ENCODE data around the gene VAPA. TPM values are rescaled to one million over a fixed set of nuclear protein-coding genes. Genes with fewer than 3 reads are reported as not detected.
"Not testable (repeated sequence)": the region's sequence is repeated elsewhere in the genome, so short reads cannot be mapped to it uniquely, and the experiment has no call there.

VAPA gene
- total RNA-seq, 1 donor, result 436 TPM

- no peak overlapping the region for H3K4me3 ChIP-seq (ENCODE audit: low read depth, low read length)
- DNase-seq (ENCODE audit: low read depth), result peak; percentile 58
- TF ChIP-seq CTCF (IDR thresholded peaks at IDR 0.05; ENCODE audit: insufficient read depth, low read length), result no peak
Observed at GRCh38 chr18:9905401-9905922, 8.4 kb upstream of the VAPA start.

GRCh38 chr18:9906481-9906880, 7.3 kb upstream of the VAPA start:
- no peak overlapping the region for H3K4me3 ChIP-seq (ENCODE audit: low read depth, low read length)
- no peak for DNase-seq (ENCODE audit: low read depth)
- no peak for TF ChIP-seq CTCF (IDR thresholded peaks at IDR 0.05; ENCODE audit: insufficient read depth, low read length)

GRCh38 chr18:9907867-9908266, 5.9 kb upstream of the VAPA start:
- TF ChIP-seq CTCF (IDR thresholded peaks at IDR 0.05; ENCODE audit: insufficient read depth, low read length), result no peak
- H3K4me3 ChIP-seq (ENCODE audit: low read depth, low read length), result no peak overlapping the region
- DNase-seq (ENCODE audit: low read depth), result no peak

- H3K4me3 ChIP-seq (ENCODE audit: low read depth, low read length), result no peak overlapping the region
- TF ChIP-seq CTCF (IDR thresholded peaks at IDR 0.05; ENCODE audit: insufficient read depth, low read length), result no peak
Observed at GRCh38 chr18:9910071-9910470, 3.7 kb upstream of the VAPA start.

GRCh38 chr18:9910661-9911060, 3.2 kb upstream of the VAPA start:
- H3K4me3 ChIP-seq (ENCODE audit: low read depth, low read length), result no peak overlapping the region
- no peak for DNase-seq (ENCODE audit: low read depth)
- no peak for TF ChIP-seq CTCF (IDR thresholded peaks at IDR 0.05; ENCODE audit: insufficient read depth, low read length)

More at GRCh38 chr18:9910071-9910470, 3.7 kb upstream of the VAPA start:
- DNase-seq (ENCODE audit: low read depth), result no peak

- TF ChIP-seq CTCF (IDR thresholded peaks at IDR 0.05; ENCODE audit: insufficient read depth, low read length), result no peak
- DNase-seq (ENCODE audit: low read depth), result no peak
- no peak overlapping the region for H3K4me3 ChIP-seq (ENCODE audit: low read depth, low read length)
Observed at GRCh38 chr18:9911226-9911625, 2.6 kb upstream of the VAPA start.

GRCh38 chr18:9912285-9912684, 1.5 kb upstream of the VAPA start:
- not testable (repeated sequence) for H3K4me3 ChIP-seq (ENCODE audit: low read depth, low read length); DNase-seq (ENCODE audit: low read depth)

All from fibroblast of the aortic adventitia (primary cell).